HL-60 (cell line): ENCODE results near the gene TGM4.

Experiments
- DNase-seq, 2 experiments: peaks; one replicate each; pipeline ENCODE4 v3.0.0-alpha.2; 2010 to 2020; ENCODE audit warnings: low read depth in 1 of 2, low spot score in 1 of 2
- H3K27ac ChIP-seq: fragments of 250-450 bp; sonication (Bioruptor Pico); replicated peaks from 2 replicates; pipeline ENCODE4 v1.5.1; 2020; ENCODE audit warnings: mild to moderate bottlenecking, moderate library complexity
- H3K27me3 ChIP-seq: fragments of 250-450 bp; sonication (Bioruptor Pico); 2 replicates; pipeline ENCODE4 v1.5.1; 2021; ENCODE audit warnings: mild to moderate bottlenecking, moderate library complexity; ENCODE audit not compliant: insufficient read depth, poor library complexity, severe bottlenecking
- H3K4me3 ChIP-seq: replicated peaks from 2 replicates; pipeline ENCODE4 v1.5.1; 2011; ENCODE audit warnings: mild to moderate bottlenecking, control low read depth, low read length; ENCODE audit not compliant: insufficient read depth
- GABPA ChIP-seq: IDR thresholded peaks from 2 replicates; pipeline ENCODE4 v1.6.1; 2012; ENCODE audit warnings: low read depth
- POLR2AphosphoS5 ChIP-seq: IDR thresholded peaks from 2 replicates; pipeline ENCODE4 v1.6.1; 2012; ENCODE audit warnings: low read depth
- SPI1 ChIP-seq: IDR thresholded peaks from 2 replicates; pipeline ENCODE4 v1.6.1; 2012; ENCODE audit warnings: low read depth, mild to moderate bottlenecking, borderline replicate concordance
- TF ChIP-seq, protein P1 (sequence below): IDR thresholded peaks from one replicate; pipeline ENCODE4 v1.5.1; 2011; ENCODE audit warnings: low read length, control low read depth, inconsistent platforms; ENCODE audit not compliant: insufficient read depth
- TF ChIP-seq, protein P2 (sequence below): IDR thresholded peaks from 2 replicates; pipeline ENCODE4 v1.6.1; 2012; ENCODE audit warnings: low read depth; ENCODE audit not compliant: insufficient replicate concordance

TGM4 gene

GRCh38 chr3:44926921-44927320 lies 52.5 kb downstream of the TGM4 start:
- H3K4me3 ChIP-seq, result no peak overlapping the region
- DNase-seq, result no peak
- no peaks in the 10 kb centered on the region for H3K27me3 ChIP-seq
- H3K27ac ChIP-seq, result no peak overlapping the region
- TF ChIP-seq, protein P1, sequence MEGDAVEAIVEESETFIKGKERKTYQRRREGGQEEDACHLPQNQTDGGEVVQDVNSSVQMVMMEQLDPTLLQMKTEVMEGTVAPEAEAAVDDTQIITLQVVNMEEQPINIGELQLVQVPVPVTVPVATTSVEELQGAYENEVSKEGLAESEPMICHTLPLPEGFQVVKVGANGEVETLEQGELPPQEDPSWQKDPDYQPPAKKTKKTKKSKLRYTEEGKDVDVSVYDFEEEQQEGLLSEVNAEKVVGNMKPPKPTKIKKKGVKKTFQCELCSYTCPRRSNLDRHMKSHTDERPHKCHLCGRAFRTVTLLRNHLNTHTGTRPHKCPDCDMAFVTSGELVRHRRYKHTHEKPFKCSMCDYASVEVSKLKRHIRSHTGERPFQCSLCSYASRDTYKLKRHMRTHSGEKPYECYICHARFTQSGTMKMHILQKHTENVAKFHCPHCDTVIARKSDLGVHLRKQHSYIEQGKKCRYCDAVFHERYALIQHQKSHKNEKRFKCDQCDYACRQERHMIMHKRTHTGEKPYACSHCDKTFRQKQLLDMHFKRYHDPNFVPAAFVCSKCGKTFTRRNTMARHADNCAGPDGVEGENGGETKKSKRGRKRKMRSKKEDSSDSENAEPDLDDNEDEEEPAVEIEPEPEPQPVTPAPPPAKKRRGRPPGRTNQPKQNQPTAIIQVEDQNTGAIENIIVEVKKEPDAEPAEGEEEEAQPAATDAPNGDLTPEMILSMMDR, result no peak
- no peak for TF ChIP-seq POLR2AphosphoS5
- no peak for TF ChIP-seq SPI1
- no peak for TF ChIP-seq GABPA
- TF ChIP-seq, protein P2, sequence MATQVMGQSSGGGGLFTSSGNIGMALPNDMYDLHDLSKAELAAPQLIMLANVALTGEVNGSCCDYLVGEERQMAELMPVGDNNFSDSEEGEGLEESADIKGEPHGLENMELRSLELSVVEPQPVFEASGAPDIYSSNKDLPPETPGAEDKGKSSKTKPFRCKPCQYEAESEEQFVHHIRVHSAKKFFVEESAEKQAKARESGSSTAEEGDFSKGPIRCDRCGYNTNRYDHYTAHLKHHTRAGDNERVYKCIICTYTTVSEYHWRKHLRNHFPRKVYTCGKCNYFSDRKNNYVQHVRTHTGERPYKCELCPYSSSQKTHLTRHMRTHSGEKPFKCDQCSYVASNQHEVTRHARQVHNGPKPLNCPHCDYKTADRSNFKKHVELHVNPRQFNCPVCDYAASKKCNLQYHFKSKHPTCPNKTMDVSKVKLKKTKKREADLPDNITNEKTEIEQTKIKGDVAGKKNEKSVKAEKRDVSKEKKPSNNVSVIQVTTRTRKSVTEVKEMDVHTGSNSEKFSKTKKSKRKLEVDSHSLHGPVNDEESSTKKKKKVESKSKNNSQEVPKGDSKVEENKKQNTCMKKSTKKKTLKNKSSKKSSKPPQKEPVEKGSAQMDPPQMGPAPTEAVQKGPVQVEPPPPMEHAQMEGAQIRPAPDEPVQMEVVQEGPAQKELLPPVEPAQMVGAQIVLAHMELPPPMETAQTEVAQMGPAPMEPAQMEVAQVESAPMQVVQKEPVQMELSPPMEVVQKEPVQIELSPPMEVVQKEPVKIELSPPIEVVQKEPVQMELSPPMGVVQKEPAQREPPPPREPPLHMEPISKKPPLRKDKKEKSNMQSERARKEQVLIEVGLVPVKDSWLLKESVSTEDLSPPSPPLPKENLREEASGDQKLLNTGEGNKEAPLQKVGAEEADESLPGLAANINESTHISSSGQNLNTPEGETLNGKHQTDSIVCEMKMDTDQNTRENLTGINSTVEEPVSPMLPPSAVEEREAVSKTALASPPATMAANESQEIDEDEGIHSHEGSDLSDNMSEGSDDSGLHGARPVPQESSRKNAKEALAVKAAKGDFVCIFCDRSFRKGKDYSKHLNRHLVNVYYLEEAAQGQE, result no peak

- no peak for DNase-seq
- no peak overlapping the region for H3K4me3 ChIP-seq
- no peak overlapping the region for H3K27ac ChIP-seq
- no peaks in the 10 kb centered on the region for H3K27me3 ChIP-seq
- TF ChIP-seq, protein P1, result no peak
- TF ChIP-seq, protein P2, result no peak
- no peak for TF ChIP-seq GABPA
- no peak for TF ChIP-seq POLR2AphosphoS5
- no peak for TF ChIP-seq SPI1
Measured at GRCh38 chr3:44927371-44927770, 53.0 kb downstream of the TGM4 start.

DNA sequence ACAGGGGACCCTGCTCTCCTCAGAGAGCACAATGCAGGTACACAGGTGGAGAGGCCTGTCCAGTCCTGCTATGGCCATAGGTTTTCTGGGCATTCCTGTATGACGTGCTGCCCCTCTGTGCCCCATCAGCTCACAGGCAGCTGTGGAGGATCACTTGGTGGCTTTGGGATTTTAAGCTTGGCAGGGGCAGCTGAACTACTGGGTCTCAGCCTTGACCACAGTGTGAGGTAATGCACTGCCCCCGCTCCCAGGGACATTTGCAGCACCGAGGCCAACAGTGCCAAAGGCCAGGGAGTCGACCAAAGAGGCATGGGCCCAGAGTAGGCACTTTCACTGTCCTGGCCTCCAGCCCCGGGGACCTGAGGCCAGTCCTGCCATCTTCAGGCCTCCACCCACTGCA lies 55.4 kb downstream of the TGM4 start:
- DNase-seq, result no peak
- TF ChIP-seq SPI1 (no peak), GABPA (no peak), POLR2AphosphoS5 (no peak)
- TF ChIP-seq, protein P2, result no peak
- TF ChIP-seq, protein P1, result no peak
- Histone ChIP-seq H3K4me3 (no peak overlapping the region), H3K27ac (no peak overlapping the region), H3K27me3 (no peaks in the 10 kb centered on the region)
